ENCODE data around the gene TRDMT1.

DNA sequence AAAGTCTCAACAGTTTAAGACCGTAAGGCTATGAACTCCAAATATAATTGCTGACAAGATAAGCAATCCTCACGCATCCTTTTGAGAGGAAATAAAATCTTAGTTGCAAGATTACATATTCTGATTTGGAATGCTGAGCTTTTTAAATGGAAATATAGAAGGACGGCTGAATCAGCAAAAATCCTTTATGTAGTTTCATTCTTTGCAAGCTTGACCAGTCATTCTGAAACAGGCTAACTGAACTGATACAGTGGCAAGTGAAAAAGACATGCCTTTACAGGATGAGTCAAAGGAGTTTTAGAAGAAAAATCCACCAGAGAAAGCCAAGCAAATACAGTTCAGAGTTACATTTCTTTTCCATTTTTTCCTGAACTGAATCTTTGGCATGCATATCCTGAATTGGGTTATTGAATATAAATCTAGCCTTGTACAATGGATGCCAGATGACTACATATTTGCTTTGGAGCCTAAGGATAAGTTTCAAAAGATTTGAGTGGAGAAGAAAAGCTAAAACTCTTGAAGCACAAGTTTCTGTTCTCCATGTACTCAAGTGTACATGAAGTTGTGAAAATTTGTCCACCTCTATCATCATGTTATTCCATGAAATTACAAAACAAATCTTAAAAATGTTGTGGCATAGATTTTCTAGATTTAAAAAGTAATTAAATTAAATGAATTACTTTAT lies 30.9 kb upstream of the TRDMT1 start:
- TF ChIP-seq, protein P1, sequence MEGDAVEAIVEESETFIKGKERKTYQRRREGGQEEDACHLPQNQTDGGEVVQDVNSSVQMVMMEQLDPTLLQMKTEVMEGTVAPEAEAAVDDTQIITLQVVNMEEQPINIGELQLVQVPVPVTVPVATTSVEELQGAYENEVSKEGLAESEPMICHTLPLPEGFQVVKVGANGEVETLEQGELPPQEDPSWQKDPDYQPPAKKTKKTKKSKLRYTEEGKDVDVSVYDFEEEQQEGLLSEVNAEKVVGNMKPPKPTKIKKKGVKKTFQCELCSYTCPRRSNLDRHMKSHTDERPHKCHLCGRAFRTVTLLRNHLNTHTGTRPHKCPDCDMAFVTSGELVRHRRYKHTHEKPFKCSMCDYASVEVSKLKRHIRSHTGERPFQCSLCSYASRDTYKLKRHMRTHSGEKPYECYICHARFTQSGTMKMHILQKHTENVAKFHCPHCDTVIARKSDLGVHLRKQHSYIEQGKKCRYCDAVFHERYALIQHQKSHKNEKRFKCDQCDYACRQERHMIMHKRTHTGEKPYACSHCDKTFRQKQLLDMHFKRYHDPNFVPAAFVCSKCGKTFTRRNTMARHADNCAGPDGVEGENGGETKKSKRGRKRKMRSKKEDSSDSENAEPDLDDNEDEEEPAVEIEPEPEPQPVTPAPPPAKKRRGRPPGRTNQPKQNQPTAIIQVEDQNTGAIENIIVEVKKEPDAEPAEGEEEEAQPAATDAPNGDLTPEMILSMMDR (IDR thresholded peaks at IDR 0.05), result no peak
- no peak for TF ChIP-seq POLR2A (IDR thresholded peaks at IDR 0.05)

Measured in adrenal gland (tissue), 5 donors.